HG03060 (cell line): ENCODE results near the gene ESYT3.
"Not testable (repeated sequence)": the region's sequence is repeated elsewhere in the genome, so short reads cannot be mapped to it uniquely, and the experiment has no call there.

Experiments
- ATAC-seq: cut with Tn5 transposase; IDR thresholded peaks from one replicate; pipeline ENCODE4 v1.9.1; 2021; ENCODE audit warnings: low read depth, moderate number of reproducible peaks; ENCODE audit not compliant: unreplicated experiment

Gene ESYT3

DNA sequence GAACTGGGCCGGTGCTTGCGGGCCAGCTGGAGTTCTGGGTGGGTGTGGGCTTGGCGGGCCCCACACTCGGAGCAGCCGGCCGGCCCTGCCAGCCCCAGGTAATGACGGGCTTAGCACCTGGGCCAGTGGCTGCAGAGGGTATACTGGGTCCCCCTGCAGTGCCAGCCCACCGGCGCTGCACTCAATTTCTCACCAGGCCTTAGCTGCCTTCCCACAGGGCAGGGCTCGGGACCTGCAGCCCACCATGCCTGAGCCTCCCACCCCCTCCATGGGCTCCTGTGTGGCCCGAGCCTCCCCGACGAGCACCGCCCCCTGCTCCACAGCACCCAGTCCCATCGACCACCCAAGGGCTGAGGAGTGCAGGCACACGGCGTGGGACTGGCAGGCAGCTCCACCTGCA lies 50.3 kb downstream of the ESYT3 start:
- ATAC-seq, result not testable (repeated sequence)

DNA sequence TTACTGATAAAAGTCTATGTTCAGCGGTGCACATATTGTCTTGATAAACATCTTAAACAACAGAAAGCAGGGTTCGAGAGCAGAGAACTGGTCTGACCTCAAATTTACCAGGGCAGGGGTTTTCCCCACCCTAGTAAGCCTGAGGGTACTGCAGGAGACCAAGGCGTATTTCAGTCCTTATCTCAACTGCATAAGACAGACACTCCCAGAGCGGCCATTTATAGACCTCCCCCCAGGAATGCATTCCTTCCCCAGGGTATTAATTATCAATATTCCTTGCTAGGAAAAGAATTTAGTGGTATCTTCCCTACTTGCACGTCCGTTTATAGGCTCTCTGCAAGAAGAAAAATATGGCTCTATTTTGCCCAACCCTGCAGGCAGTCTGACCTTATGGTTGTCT lies 52.2 kb downstream of the ESYT3 start:
- not testable (repeated sequence) for ATAC-seq

DNA sequence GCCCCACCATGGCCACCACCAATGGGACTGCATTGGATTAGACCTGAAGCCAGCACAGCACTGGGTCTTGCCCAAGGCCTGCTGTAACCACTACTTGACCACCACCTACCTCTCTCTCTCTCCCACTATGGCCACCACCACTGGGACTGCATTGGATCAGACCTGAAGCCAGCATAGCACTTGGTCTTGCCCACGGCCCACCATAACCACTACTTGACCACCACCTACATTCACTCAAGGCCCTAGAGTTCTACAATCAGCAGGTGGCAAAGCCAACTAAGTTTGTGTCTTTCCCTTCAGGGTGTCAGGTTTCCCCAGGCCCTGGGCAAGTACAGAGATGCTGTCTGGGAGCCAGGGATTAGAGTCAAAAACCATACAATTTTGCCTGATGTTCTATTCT lies 57.6 kb downstream of the ESYT3 start:
- ATAC-seq, result no peak

GRCh38 chr3:138492980-138493675 lies 58.7 kb downstream of the ESYT3 start:
- no peak for ATAC-seq

GRCh38 chr3:138493804-138494606 lies 59.6 kb downstream of the ESYT3 start:
- no peak for ATAC-seq

DNA sequence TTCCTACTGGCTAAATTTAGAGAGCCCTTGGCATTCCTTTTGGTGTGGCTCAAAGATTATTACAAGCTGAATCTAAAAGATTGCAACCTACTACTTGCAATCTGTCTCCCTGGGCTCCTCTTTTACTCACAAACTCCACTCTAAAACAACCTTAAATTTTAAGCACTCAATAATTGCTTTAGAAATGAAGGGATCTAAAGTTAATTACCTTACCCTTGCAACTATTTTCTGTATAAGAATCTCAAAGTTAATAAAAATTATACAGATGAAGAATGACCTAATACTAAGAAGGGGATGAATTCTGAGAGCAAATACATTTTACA lies 60.2 kb downstream of the ESYT3 start:
- ATAC-seq, result no peak

- not testable (repeated sequence) for ATAC-seq
Measured at GRCh38 chr3:138495638-138496037, 61.2 kb downstream of the ESYT3 start.

GRCh38 chr3:138496436-138496835 lies 62.0 kb downstream of the ESYT3 start:
- no peak for ATAC-seq

DNA sequence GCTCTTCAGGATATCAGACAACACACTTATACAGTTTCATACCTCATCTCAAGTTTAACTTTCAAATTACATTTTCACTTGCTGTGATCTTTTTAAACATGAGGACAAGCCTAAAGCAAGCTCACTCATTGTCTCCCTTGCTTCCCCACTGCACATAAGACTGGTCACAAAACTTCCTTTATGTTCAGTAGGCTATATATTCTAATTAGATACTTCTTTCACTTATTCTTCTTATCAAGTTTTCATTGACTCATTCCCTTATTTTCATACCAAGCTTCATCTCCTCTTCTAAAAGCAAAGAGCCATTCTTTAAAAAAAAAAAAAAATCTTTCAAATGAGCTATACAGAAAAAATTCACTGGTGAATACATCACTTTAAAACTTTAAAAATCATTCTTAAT lies 62.6 kb downstream of the ESYT3 start:
- ATAC-seq, result no peak

DNA sequence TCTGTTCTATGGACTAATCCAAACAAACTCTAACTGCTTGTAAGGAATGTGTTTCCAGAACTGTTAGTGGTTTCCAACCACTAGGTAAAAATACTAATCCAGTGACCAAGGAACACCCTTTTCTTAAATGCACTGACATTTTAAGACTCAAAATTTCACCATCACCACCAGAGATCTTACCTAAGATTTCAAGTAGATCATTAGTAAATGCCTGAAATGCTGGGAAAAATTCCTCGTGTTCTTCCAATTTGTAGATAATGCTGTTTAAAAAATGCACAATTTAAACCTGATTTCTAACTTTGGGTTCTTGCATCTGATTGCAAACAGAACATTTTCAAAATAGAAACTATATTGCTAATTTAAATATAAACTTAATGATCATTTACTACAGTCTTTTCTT lies 63.4 kb downstream of the ESYT3 start:
- no peak for ATAC-seq

- no peak for ATAC-seq
Measured at GRCh38 chr3:138498991-138499390, 64.6 kb downstream of the ESYT3 start.

DNA sequence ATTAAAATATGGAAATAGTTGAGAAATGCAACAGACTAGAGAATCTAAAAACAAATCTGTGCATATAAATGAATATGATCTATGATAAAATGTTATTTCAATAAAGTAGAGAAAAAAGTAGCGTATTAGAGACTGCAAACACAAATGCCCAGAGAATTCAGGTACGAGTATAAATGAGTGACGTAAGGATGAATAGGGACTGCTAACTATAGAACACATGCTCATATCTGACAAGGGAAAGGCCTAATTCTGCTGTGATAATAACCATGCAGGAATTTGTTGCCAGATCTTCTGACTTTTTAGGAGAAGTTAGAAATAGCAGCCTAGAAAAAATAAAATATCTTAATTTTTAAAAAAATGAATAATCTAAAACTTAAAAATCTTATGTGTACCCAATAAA lies 73.1 kb downstream of the ESYT3 start:
- ATAC-seq, result no peak

DNA sequence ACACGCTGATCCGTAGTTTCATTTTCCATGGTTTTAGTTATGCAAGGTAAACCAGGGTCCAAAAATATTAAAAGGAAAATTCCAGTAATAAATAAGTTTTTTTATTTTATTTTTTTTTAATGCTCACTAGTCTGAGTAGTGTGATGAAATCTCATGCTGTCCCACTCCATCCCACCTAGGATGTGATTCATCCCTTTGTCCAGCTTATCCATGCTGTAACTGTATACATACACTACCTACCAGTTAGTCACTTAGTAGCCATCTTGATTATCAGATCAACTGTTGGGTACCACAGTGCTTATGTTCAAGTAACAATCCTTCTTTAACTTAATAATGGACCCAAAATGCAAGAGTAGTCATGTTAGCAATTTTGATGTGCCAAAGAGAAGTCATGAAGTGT lies 75.2 kb downstream of the ESYT3 start:
- ATAC-seq, result no peak

DNA sequence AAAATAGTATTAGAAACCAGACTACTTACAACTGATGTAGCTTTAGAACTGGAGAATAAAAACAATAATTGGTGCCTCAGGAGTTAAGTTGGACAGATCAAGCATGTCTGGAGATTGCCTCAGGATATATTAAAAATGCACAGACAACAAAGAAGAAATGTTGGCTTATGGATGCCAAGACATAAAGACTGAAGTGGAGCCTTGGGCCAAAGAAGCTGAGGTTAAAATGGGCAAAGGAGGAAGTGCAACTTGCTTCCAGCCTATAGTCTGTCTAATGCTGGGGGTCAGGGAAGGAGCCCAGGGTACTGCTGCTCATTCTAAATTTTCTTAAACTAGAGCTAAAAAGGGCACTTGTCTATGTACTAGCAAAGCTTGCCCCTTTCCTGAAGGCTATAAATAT lies 77.5 kb downstream of the ESYT3 start:
- no peak for ATAC-seq

DNA sequence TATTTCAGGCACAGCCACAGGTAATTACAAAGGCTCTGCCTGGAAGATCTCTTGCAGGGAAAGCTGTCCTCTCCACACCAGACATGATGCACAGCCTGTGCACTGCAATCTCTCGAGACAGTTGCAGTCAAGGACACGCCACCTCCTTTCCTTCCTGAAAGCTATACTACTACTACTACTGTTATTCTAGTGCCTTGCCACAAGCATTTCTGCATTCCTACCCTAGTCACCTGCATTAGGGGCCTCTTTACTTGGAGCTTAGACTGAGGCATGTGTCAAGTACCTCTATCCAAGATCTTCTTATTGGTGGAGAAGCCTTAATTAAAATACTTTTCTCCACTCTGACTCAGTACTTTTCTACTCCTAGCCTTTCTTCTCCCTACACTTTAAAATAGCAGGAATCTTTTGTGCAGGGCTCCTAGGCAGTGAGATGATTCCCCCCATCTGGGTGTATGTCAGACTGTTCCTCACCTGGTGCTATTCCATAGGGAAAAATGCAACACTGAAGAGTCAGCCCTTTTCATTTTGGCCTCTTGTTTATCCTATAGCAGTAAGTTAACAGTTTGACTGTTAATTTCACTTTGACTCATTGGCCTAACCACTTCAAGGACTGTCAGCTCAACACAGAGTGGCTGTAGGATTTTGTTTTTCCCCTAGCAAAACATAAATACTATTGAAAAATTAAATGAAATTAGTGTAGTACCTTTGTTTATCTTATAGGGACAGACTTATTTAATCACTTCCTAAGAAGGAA lies 78.9 kb downstream of the ESYT3 start:
- no peak for ATAC-seq

DNA sequence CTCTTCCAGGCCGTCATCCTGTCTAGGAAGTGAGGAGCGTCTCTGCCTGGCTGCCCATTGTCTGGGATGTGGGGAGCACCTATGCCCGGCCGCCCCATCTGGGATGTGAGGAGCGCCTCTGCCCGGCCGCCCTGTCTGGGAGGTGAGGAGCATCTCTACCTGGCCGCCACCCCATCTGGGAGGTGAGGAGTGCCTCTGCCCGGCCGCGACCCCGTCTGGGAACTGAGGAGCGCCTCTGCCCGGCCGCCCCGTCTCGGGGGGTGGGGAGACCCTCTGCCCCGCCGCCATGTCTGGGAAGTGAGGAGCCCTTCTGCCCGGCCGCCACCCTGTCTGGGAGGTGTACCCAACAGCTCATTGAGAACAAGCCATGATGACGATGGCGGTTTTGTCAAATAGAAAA lies 87.0 kb downstream of the ESYT3 start:
- ATAC-seq, result not testable (repeated sequence)
